HG03460 (cell line): ENCODE results near the gene PTPRT.

ENCODE experiments used
- ATAC-seq: cut with Tn5 transposase; IDR thresholded peaks from one replicate; pipeline ENCODE4 v1.9.1; 2021; ENCODE audit not compliant: unreplicated experiment

PTPRT gene

GRCh38 chr20:43189554-43190331, at the start of gene PTPRT:
PTPRT (minus strand) TSS chr20:43189906; CDS start chr20:43189733, 173 bp downstream.
- ATAC-seq = no peak

- no peak for ATAC-seq
These were observed 49.1 kb upstream of the PTPRT start for GRCh38 chr20:43238833-43239232.

GRCh38 chr20:43238266-43238665, 48.6 kb upstream of the PTPRT start:
- ATAC-seq = no peak

GRCh38 chr20:43237651-43238168, 48.0 kb upstream of the PTPRT start:
- ATAC-seq = no peak

GRCh38 chr20:43235998-43236397, 46.3 kb upstream of the PTPRT start:
- ATAC-seq = no peak

- ATAC-seq = no peak
These were observed 42.1 kb upstream of the PTPRT start for GRCh38 chr20:43231829-43232228.

GRCh38 chr20:43229696-43230095, 40.0 kb upstream of the PTPRT start:
- ATAC-seq = no peak

GRCh38 chr20:43220612-43221011, 30.9 kb upstream of the PTPRT start:
- ATAC-seq = no peak

- no peak for ATAC-seq
These were observed 21.2 kb upstream of the PTPRT start for GRCh38 chr20:43210901-43211300.

GRCh38 chr20:43209831-43210230, 20.1 kb upstream of the PTPRT start:
- no peak for ATAC-seq

GRCh38 chr20:43205699-43206098, 16.0 kb upstream of the PTPRT start:
- ATAC-seq = no peak

- no peak for ATAC-seq
These were observed 12.4 kb upstream of the PTPRT start for GRCh38 chr20:43202100-43202499.

- no peak for ATAC-seq
These were observed 8.9 kb upstream of the PTPRT start for GRCh38 chr20:43198607-43199006.

GRCh38 chr20:43196243-43196642, 6.5 kb upstream of the PTPRT start:
- no peak for ATAC-seq

GRCh38 chr20:43194137-43194536, 4.4 kb upstream of the PTPRT start:
- no peak for ATAC-seq

- ATAC-seq = no peak
These were observed 3.7 kb upstream of the PTPRT start for GRCh38 chr20:43193443-43193842.

- ATAC-seq = no peak
These were observed 2.5 kb upstream of the PTPRT start for GRCh38 chr20:43191946-43192863.

GRCh38 chr20:43191143-43191542, 1.4 kb upstream of the PTPRT start:
- no peak for ATAC-seq

GRCh38 chr20:43190332-43190953, 737 bp upstream of the PTPRT start:
- ATAC-seq = no peak

- no peak for ATAC-seq
These were observed 699 bp downstream of the PTPRT start for GRCh38 chr20:43188861-43189553.

GRCh38 chr20:43188234-43188653, 1.5 kb downstream of the PTPRT start:
- ATAC-seq = no peak
